C4-2B (cell line): Measurements from ENCODE around the gene CA14.

Experiments
- ZFX ChIP-seq: fragments of 450-650 bp; IDR thresholded peaks from 2 replicates; pipeline ENCODE4 v1.6.1; 2017
- TF ChIP-seq, protein P1 (sequence below): fragments of 450-650 bp; conservative IDR thresholded peaks from 2 replicates; pipeline ENCODE4 v1.5.1; 2017; ENCODE audit warnings: mild to moderate bottlenecking

DNA sequence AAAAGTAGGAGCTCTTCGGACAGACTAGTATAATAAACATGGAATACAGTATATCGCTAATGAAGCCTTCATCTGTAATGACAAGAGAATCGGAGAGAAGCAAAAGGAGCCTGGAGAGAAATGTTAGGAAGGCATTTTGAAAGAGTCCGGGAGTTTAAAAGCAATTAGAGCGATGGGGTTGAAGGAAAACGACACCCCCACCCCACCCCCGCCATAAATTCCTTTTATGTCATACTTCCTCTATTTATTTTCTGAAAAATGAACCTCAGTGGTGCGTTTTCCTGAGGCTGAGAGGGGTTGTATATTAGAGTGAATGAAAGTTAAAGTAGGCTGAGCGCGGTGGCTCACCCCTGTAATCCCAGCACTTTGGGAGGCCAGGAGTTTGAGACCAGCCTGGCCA, 11.9 kb downstream of the CA14 start:
- TF ChIP-seq, protein P1, sequence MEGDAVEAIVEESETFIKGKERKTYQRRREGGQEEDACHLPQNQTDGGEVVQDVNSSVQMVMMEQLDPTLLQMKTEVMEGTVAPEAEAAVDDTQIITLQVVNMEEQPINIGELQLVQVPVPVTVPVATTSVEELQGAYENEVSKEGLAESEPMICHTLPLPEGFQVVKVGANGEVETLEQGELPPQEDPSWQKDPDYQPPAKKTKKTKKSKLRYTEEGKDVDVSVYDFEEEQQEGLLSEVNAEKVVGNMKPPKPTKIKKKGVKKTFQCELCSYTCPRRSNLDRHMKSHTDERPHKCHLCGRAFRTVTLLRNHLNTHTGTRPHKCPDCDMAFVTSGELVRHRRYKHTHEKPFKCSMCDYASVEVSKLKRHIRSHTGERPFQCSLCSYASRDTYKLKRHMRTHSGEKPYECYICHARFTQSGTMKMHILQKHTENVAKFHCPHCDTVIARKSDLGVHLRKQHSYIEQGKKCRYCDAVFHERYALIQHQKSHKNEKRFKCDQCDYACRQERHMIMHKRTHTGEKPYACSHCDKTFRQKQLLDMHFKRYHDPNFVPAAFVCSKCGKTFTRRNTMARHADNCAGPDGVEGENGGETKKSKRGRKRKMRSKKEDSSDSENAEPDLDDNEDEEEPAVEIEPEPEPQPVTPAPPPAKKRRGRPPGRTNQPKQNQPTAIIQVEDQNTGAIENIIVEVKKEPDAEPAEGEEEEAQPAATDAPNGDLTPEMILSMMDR, result no peak
- no peak for TF ChIP-seq ZFX
